GM18511 (cell line): ENCODE measurements around the gene PNKP.
"Not testable (repeated sequence)": the region's sequence is repeated elsewhere in the genome, so short reads cannot be mapped to it uniquely, and the experiment has no call there.

Experiments
- ATAC-seq: cut with Tn5 transposase; IDR thresholded peaks from one replicate; pipeline ENCODE4 v1.9.1; 2021; ENCODE audit warnings: mild to moderate bottlenecking, moderate library complexity; ENCODE audit not compliant: unreplicated experiment

The PNKP gene

DNA sequence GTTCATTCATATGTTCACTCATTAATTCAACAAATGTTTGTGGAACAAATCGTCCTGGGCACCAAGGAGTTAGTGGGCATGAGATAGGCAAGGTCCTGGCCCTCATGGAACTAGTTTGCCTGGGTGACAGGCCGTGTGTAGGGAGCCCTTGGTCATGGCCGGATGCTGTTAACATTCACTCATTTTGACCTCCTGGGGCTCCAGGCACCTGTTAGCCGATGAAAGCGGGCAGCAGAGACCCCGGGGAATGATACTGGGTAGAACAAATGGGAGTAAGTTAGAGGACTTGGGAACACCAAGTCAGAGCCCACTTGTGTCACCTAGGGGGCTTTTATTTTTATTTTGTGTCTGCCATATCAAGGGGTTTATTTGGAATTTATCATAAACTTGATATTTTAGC is 42.7 kb downstream of the PNKP start:
- ATAC-seq = no peak

- ATAC-seq = no peak
These were observed 43.9 kb downstream of the PNKP start for GRCh38 chr19:49823472-49823871.

DNA sequence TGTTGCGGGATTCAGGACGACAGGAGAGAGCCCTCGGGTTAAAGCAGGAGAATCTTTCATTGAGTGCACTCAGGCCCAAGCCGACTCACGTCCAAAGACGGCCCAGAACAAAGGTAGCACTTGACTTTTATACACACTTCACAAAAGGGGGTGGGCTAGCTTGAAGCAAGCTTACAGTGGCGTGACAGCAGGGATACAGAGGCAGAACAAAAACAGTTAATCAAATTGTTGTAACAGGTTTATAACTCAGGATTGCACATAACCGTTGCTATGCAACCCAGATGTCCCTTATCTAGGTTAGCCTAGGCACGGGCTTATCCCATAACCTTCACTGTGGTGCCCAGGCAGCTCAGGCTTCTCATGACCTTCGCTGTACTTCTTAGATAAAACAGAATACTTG is 47.3 kb downstream of the PNKP start:
- no peak for ATAC-seq

DNA sequence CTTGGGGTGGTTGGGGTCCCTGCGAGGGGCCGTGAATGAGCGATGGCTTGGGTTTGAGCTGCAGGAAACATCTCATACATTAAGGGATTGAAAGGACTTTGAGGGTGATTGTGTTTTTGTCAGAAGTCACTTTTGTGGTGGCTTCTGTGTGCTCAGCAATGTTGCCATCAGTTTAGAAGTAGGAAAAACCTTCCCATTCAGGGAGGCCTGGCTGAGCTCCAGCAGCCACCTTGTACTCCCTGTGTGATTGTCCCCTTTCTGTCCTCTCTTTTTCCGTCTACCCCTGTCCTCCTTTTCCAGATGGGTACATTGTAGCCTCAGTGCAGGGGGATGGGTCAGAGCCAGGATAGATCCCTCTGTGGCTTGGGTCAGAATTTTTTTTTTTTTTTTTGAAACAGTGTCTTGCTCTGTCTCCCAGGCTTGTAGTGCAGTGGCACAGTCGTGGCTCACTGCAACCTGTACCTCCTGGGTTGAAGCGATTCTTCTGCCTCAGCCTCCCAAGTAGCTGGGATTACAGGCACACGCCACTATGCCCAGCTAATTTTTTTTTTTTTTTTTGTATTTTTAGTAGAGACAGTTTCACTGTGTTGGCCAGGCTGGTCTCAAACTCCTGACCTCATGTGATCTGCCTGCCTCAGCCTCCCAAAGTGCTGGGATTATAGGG is 47.8 kb downstream of the PNKP start:
- ATAC-seq = not testable (repeated sequence)

- ATAC-seq = no peak
These were observed 48.6 kb downstream of the PNKP start for GRCh38 chr19:49818649-49819370.

DNA sequence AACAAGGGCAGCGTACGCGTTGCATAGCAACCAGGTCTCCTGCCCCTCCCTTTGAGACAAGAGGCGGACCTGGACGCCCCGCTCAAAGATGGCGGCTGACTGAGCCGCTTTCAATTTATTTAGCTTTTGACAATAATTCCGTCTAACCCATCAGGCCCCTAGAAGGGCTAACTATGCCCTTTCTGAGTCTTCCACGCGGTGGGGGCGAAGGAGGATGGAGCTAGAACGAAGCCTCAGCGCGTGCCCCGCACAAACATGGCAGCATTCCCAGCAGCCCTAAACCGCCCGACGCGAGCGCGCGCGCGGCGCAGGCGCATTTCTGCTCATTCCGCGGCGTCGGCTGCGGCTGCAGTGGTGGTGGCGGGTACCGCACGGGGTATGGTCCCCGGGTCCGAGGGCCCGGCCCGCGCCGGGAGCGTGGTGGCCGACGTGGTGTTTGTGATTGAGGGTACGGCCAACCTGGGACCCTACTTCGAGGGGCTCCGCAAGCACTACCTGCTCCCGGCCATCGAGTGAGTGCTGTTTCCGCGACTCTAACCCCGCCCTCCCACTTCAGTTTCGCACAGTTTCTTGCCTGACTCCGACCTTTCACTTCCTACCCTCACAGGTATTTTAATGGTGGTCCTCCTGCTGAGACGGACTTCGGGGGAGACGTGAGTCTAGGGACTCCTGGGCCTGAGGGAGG is 49.3 kb downstream of the PNKP start, which contains the start of gene MED25:
MED25 (plus strand) TSS at position 326 of the 685 bp plus-strand sequence; CDS start at position 379, 53 bp downstream.
- peak; percentile 72 for ATAC-seq

- no peak for ATAC-seq
These were observed 50.8 kb downstream of the PNKP start for GRCh38 chr19:49816590-49816989.

DNA sequence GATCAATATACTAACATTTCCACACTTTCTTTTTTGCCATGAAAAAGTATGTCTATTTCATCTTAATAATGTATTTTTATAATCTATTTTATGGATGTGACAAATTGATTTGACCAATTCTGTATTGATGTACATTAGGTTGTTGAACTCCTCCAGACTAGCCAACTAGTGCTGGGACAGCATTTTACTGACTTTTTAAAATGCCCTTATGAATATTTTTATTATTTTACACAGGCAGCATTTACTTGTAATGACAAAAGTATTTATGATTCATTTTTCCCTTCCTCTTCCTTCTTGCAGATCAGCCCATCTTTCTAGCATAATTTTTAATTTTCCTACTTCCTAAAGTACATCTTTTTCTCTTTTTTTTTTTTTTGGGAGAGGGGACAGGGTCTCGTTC is 53.4 kb downstream of the PNKP start:
- ATAC-seq = no peak

- ATAC-seq = peak; percentile 59
These were observed 54.1 kb downstream of the PNKP start, which contains the start of gene FUZ for GRCh38 chr19:49812997-49813861. FUZ (minus strand) TSS chr19:49813292; CDS start chr19:49813106, 186 bp downstream.

- no peak for ATAC-seq
These were observed 54.9 kb downstream of the PNKP start for GRCh38 chr19:49812452-49812996.

DNA sequence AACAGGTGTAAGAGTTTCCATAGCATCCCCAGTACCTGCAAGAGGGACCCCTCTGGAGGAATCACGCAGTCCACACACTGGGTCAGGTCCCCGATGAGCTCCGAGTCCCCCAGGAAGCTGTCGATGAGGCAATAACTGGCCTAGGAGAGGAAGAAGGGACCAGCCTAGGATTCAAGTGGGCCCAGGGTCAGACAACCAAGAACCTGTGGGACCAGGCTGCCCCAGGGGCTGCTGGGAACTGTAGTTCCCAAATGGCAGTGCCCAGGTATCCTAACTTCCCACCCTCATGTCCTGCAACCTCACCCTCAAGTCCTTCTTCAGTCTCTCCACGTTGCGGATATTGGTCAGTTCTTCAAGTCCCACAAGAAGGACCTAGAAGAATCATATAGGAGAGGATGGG is 56.0 kb downstream of the PNKP start:
- ATAC-seq = no peak
